Muscle of back (tissue), 11 donors: ENCODE data around the gene CHCHD3. TPM values are rescaled to one million over a fixed set of nuclear protein-coding genes. Genes with fewer than 3 reads are reported as not detected.

Experiments
- DNase-seq, 3 donors: peaks; one replicate each; pipeline versions ENCODE4 v3.0.0 to v3.0.0-alpha.2; 2013
- polyA plus RNA-seq, 10 donors: library from polyadenylated mRNA; unstranded; fragments of 120-200 nt; gene quantifications; one replicate each; pipeline ENCODE4 v1.2.1, GENCODE V29; 2013; ENCODE audit not compliant: insufficient read length in 10 of 10

CHCHD3 gene
- polyA plus RNA-seq, 10 donors, result 59.2 to 86.9 (median 74.4) TPM

DNA sequence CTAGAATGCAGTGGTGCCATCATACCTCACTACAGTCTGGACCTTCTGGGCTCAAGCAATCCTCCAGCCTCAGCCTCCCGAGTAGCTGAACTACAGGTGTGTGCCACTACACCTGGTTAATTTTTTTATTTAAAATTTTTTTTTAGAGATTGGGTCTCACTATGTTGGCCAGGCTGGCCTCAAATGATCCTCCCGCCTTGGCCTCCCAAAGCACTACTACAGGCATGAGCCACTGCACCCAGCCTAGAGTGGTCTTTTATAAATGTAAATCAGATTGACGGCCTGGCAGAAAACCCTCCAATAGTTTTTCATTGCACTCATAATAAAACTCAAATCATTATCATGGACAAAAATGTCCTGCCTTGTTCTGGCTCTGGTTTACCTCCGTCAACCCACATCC, 303.9 kb downstream of the CHCHD3 start:
- DNase-seq, result no peak

- DNase-seq, result no peak
These were observed 304.5 kb downstream of the CHCHD3 start for GRCh38 chr7:132777414-132777813.

- DNase-seq, result no peak
These were observed 305.8 kb downstream of the CHCHD3 start for GRCh38 chr7:132776048-132776620.

- peak in 2 of 3 donors; percentile 59 to 61 for DNase-seq
These were observed 308.3 kb downstream of the CHCHD3 start for GRCh38 chr7:132773527-132773956.

- DNase-seq, result no peak
These were observed 310.6 kb downstream of the CHCHD3 start for GRCh38 chr7:132771301-132771730.

GRCh38 chr7:132770055-132770454, 311.8 kb downstream of the CHCHD3 start:
- DNase-seq, result no peak

DNA sequence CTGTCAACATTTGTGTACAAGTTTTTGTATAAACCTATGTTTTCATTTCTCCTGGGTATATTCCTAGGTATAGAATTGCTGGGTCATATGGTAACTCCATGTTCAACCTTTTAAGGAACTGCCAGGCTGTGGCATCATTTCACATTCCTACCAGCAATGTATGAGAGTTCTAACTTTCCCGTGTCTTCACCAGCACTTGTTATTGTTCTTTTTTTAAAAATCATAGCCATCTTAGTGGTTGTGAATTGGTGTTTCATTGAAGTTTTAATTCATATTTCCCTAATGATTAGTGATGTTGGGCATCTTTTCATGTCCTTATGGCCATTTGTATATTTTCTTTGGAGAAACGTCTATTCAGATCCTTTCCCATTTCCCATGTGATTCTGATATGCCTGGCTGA, 312.6 kb downstream of the CHCHD3 start:
- DNase-seq, result no peak

GRCh38 chr7:132768099-132768498, 313.8 kb downstream of the CHCHD3 start:
- DNase-seq, result no peak

- no peak for DNase-seq
These were observed 314.5 kb downstream of the CHCHD3 start for GRCh38 chr7:132767378-132767777.

DNA sequence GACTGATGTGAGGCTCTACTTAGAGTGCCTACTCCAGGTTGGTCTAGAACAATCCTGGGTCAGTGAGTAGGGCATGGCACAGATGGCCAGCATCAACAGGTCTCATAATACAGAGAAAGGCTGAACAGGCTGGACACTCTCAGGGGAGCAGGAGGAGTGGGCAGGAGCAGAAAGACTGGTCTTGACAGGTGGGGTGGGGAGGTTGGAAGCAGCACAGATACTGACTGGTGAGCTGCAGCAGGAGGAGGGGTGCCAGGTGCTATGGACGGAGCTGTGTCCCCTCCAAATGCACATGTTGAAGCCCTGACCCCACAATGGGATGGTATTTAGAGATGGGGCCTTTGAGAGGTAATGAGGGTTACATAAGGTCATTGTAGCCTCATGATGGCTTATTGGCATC, 315.2 kb downstream of the CHCHD3 start:
- DNase-seq, result no peak

GRCh38 chr7:132765861-132766260, 316.0 kb downstream of the CHCHD3 start:
- no peak for DNase-seq

DNA sequence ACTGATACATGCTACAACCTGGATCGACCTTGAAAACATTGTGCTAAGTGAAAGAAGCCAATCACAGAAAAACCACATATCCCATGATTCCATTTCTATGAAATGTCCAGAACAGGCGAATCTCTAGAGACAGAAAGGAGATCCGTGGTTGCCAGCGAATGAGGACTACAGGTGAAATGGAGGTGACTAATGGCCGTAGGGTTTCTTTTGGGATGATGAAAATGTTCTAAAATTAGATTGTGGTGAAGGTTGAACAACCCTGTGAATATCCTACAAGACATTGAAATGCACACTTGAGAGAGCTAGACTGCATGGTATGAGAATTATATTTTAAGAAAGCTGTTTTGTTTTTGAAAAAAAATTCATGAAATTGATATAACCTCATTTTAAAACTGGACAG, 317.1 kb downstream of the CHCHD3 start:
- DNase-seq, result no peak

GRCh38 chr7:132760866-132761265, 321.0 kb downstream of the CHCHD3 start:
- DNase-seq, result no peak

DNA sequence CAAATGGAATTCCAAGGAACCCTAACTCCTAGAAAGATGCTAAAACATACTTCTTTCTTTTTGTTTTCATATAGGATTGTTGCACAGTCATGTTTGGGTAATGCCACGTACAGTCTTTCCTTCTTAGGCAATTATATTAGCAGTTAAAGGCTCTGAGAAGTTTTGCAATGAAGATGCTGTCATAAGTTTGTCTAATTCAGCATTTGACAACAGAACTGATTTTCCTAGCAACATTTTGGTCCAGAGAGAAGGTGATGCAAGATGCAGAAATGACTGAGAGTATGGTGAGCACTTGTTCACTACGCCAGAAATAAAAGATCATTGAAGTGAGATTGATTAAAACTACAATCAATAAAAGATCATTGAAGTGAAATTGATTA, 321.7 kb downstream of the CHCHD3 start:
- no peak for DNase-seq

- no peak for DNase-seq
These were observed 322.2 kb downstream of the CHCHD3 start for GRCh38 chr7:132759482-132760243.

DNA sequence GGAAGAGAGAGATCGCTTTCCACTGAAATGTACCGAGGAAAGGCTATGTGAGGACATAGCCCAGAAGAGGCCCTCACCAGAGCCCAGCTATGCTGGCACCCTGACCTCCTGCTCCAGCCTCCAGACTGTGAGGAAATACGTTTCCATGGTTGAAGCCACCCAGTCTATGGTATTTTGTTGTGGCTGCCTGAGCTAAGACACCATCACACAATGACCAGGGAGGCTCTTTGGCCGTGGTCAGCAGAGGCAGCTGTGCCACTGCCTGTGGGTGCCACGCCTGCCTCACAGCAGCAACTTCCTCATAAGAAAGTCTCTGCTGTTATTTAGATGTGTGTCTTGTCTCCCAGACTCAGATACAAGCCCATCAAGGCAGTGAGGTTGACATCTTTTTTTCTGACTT, 322.9 kb downstream of the CHCHD3 start:
- no peak for DNase-seq

DNA sequence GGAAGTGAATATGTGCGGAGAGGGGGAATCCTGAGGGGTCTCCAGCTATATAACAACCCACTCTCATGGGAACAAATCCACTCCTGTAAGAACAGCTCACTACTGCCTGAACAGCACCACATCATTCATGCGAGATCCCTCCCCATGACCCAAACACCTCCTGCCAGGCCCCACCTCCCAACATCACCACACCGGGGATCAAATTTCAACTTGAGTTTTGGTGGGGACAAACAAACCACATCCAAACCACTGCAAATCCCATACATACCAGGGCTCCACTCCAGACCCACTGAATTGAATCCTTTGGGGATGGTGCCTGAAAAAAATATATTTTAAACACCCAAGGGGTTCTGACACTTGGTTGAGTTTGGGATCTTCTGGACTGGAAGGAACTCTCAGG, 324.1 kb downstream of the CHCHD3 start:
- no peak for DNase-seq

- DNase-seq, result no peak
These were observed 325.4 kb downstream of the CHCHD3 start for GRCh38 chr7:132756484-132756990.

DNA sequence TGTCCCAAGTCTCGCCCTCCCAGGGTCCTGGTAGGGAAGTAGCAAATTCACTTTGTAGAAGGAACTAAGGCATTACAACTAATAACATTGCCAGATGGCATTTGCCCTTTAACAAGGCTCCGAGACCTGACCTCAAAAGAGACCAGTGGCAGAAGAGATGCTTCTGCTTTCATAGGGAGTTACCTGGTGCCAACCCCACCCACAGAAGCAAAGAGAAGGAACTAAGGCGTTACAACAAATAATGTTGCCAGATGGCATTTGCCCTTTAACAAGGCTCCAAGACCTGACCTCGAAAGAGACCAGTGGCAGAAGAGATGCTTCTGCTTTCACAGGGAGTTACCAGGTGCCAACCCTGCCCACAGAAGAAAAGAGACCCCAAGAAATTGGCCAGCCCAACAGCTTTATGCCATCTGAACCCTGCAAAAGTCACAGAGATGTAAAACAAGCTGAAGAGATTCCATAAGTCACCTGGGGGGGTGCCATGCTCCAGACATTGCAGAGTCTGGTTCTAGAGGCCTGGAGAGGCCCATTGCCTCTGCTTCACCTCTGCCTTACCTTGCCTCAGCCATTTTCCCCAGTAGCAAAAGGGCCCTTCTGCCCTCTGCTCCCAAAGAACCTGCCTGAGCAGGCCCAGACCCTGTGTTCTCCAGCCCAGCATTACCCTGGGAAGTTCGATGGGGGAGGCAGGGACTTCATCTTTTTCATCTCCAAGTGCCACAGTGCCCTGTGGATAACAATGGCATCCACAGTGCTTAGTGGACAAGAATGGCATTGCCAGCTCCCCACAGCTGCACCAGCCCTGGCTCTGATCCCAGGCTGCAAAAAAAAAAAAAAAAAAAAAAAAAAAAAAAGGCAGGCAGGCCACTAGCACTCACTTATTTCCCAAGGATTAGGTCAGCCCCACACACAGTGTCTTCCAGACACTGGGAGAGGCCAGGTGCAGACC, 326.1 kb downstream of the CHCHD3 start:
- DNase-seq, result peak in 1 of 3 donors; percentile 39

DNA sequence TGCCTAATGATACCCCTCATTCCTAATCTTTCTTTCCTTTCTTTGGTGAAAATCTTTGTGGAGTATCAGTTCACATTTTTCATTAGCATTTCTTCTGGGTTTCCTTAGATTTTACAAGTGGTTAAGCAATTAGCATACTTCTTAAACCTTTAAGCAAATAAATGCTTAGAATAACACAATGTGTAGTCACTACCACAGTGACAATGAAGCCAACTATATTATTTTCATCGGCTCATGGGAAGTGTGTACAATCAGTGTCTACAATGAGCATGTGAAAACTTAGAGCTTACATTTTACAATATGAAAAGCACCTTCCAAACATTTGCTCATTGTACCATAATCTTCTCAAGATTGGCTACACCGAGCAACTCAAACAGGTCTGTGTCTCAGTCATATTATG, 329.5 kb downstream of the CHCHD3 start:
- no peak for DNase-seq

- no peak for DNase-seq
These were observed 330.6 kb downstream of the CHCHD3 start for GRCh38 chr7:132751244-132751647.

GRCh38 chr7:132750530-132751217, 331.2 kb downstream of the CHCHD3 start:
- peak in 1 of 3 donors; percentile 35 for DNase-seq
